ENCODE measurements around the gene EPN2. TPM values are rescaled to one million over a fixed set of nuclear protein-coding genes. Genes with fewer than 3 reads are reported as not detected.

EPN2 gene
- total RNA-seq, 1 experiment from 2014 or later = 57.8 TPM

GRCh38 chr17:19317359-19318095 is 80.4 kb downstream of the EPN2 start:
- Mint-ChIP-seq H3K9me3 (no peaks in the 10 kb centered on the region), H3K4me3 (peak overlapping the region in 1 of 2 experiments; percentile 35; a peak in 3 of 5 replicates), H3K36me3 (ENCODE audit: insufficient read depth in 1 of 3, low read depth in 3 of 3) (peaks cover 16 to 57% (median 29%) of the 10 kb centered on the region in 3 experiments), H3K4me1 (peaks cover 32 to 35% of the 10 kb centered on the region in 2 experiments), H3K27me3 (ENCODE audit: low read depth) (no peaks in the 10 kb centered on the region), H3K27ac (peak overlapping the region; percentile 91 to 95 (median 93))
- peak; percentile 99 for DNase-seq
- Histone ChIP-seq H4K5ac (ENCODE audit: insufficient read length, low read depth, low read length) (no peak overlapping the region), H4K20me1 (ENCODE audit: control insufficient read depth, insufficient read depth, insufficient read length) (no peaks in the 10 kb centered on the region), H2BK120ac (ENCODE audit: low read depth, low read length, poor library complexity, severe bottlenecking) (no peak overlapping the region), H4K8ac (replicated peaks; ENCODE audit: insufficient read length, low read depth, low read length) (no peak overlapping the region), H3K18ac (ENCODE audit: insufficient read length, low read depth, low read length) (no peak overlapping the region), H2BK5ac (ENCODE audit: insufficient read length, low read length) (no peak overlapping the region), H3K23ac (ENCODE audit: insufficient read length, low read depth, low read length) (no peak overlapping the region), H3K9me3 (ENCODE audit: control insufficient read depth, low read depth, low read length) (no peaks in the 10 kb centered on the region), H3K4ac (ENCODE audit: low read depth, low read length) (no peak overlapping the region), H2BK20ac (ENCODE audit: low read depth, low read length, poor library complexity, severe bottlenecking) (no peak overlapping the region), H3K23me2 (ENCODE audit: insufficient read length, low read depth, low read length, poor library complexity, severe bottlenecking) (no peaks in the 10 kb centered on the region), H2AFZ (ENCODE audit: low read length) (no peak overlapping the region), H3K56ac (ENCODE audit: insufficient read length, low read depth, low read length) (no peak overlapping the region), H2AK5ac (ENCODE audit: insufficient read length, low read length) (no peak overlapping the region), H4K91ac (ENCODE audit: insufficient read length, low read depth, low read length) (no peak overlapping the region), H3K79me2 (ENCODE audit: insufficient read depth, low read length) (no peaks in the 10 kb centered on the region), H3K14ac (ENCODE audit: insufficient read depth, low read length) (no peak overlapping the region; the same call in 1 of the 2 replicates), H3K27me3 (ENCODE audit: insufficient read depth, low read length) (no peaks in the 10 kb centered on the region), H2BK12ac (ENCODE audit: insufficient read length, low read depth, low read length) (no peak overlapping the region), H3T11ph (ENCODE audit: low read length) (no peak overlapping the region), H3K27ac (ENCODE audit: insufficient read length, low read depth, low read length) (no peak overlapping the region), H2BK15ac (ENCODE audit: low read depth, low read length) (no peak overlapping the region), H3K79me1 (ENCODE audit: insufficient read depth, low read depth, low read length, poor library complexity, severe bottlenecking) (no peaks in the 10 kb centered on the region), H3K9ac (ENCODE audit: extremely low read depth, insufficient read length, low read length) (no peak overlapping the region), H3K4me1 (ENCODE audit: insufficient read depth, low read length) (peaks cover 4% of the 10 kb centered on the region), H3K4me2 (ENCODE audit: insufficient read depth, insufficient read length, low read length) (no peak overlapping the region)
- TF ChIP-seq CTCF (conservative IDR thresholded peaks at IDR 0.05) = peak; percentile 57; the same call in 2 of the 3 replicates
- WGBS (ENCODE audit: extremely low coverage, insufficient read length, low lambda C conversion rate) = no CpG with 5 or more reads among the region's 19 CpGs

Measured in H9 (cell line).